Right lobe of liver (tissue), 4 donors: ENCODE data around the gene PDZRN4.

Source experiments
- CTCF ChIP-seq, 4 donors: fragments of 200-600 bp in 3 of 4; fragments of 450-650 bp in 1 of 4; IDR thresholded peaks; one replicate each; pipeline versions ENCODE4 v1.5.1 to v1.8.0; 2016 to 2022; ENCODE audit warnings: antibody characterized with exemption in 4 of 4, mild to moderate bottlenecking in 2 of 4
- POLR2A ChIP-seq: fragments of 450-650 bp; IDR thresholded peaks from one replicate; pipeline ENCODE4 v1.6.1; 2017; ENCODE audit warnings: antibody characterized with exemption, mild to moderate bottlenecking
- donor health status: DM: no; HTN: no; CAD: no.
- donor health status: DM: no; HTN: no; CAD: no.
- donor health status: DM: no; HTN: yes; CAD: no.

GRCh38 chr12:41402801-41403200, 214.7 kb downstream of the PDZRN4 start:
- TF ChIP-seq CTCF (IDR thresholded peaks at IDR 0.05) (no peak), POLR2A (no peak)
